ENCODE data around the gene ATP10D.

GRCh38 chr4:47566566-47566965, 81.5 kb downstream of the ATP10D start:
- TF ChIP-seq POLR2A (IDR thresholded peaks at IDR 0.05), result no peak
- TF ChIP-seq CTCF (IDR thresholded peaks at IDR 0.05), result no peak
- TF ChIP-seq POLR2AphosphoS5 (IDR thresholded peaks at IDR 0.05), result no peak

Measured in upper lobe of left lung (tissue), 4 donors.